ENCODE measurements around the gene MAPT. TPM values are rescaled to one million over a fixed set of nuclear protein-coding genes. Genes with fewer than 3 reads are reported as not detected.
A peak's percentile ranks its signal among the peaks of the same experiment; 100 is the strongest.

Gene MAPT
- total RNA-seq, 4 donors from 2014 or later = 70.3 to 120 (median 82.8) TPM

DNA sequence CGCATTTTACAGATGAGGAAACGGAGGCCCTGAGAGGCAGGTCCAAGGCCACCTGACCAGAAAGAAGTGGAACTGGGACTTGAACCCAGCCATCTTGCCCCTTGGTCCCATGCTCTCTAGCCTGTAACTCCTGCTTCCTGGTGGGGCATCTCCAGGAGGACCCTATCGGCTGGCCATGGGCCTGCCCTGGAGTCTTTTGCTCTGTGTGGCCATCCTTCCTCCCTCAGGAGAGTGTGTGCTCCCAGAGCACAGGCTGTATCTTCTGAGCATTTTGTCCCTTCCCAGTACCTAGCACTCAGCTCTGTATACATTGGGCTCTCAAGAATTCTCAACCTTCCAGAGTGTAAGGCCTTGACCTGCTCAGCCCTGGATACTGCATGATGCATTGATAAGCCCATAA, 76.3 kb downstream of the MAPT start:
- Histone ChIP-seq H3K9me3 (no peaks in the 10 kb centered on the region), H3K4me1 (peaks cover 40 to 62% of the 10 kb centered on the region in 2 donors), H3K36me3 (no peaks in the 10 kb centered on the region), H3K27me3 (no peaks in the 10 kb centered on the region), H3K4me3 (no peak overlapping the region), H3K27ac (no peak overlapping the region)
- TF ChIP-seq POLR2A (IDR thresholded peaks at IDR 0.05) = no peak
- TF ChIP-seq, protein P1, sequence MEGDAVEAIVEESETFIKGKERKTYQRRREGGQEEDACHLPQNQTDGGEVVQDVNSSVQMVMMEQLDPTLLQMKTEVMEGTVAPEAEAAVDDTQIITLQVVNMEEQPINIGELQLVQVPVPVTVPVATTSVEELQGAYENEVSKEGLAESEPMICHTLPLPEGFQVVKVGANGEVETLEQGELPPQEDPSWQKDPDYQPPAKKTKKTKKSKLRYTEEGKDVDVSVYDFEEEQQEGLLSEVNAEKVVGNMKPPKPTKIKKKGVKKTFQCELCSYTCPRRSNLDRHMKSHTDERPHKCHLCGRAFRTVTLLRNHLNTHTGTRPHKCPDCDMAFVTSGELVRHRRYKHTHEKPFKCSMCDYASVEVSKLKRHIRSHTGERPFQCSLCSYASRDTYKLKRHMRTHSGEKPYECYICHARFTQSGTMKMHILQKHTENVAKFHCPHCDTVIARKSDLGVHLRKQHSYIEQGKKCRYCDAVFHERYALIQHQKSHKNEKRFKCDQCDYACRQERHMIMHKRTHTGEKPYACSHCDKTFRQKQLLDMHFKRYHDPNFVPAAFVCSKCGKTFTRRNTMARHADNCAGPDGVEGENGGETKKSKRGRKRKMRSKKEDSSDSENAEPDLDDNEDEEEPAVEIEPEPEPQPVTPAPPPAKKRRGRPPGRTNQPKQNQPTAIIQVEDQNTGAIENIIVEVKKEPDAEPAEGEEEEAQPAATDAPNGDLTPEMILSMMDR (IDR thresholded peaks at IDR 0.05 in 4 of 5, conservative IDR thresholded peaks at IDR 0.05 in 1 of 5) = no peak
- intact Hi-C loops (cut with DNase I; ENCODE audit: low total_unique reads) (no loop called here), in situ Hi-C loops (cut with MboI; ENCODE audit: low sequenced_read_pairs in 4 of 4) (loop anchor here in 2 of 4 donors (25.0 kb wide), 1 partner anchor 333 kb away; no protein-coding TSS in a partner anchor)
- ATAC-seq (no peak), DNase-seq (no peak)

DNA sequence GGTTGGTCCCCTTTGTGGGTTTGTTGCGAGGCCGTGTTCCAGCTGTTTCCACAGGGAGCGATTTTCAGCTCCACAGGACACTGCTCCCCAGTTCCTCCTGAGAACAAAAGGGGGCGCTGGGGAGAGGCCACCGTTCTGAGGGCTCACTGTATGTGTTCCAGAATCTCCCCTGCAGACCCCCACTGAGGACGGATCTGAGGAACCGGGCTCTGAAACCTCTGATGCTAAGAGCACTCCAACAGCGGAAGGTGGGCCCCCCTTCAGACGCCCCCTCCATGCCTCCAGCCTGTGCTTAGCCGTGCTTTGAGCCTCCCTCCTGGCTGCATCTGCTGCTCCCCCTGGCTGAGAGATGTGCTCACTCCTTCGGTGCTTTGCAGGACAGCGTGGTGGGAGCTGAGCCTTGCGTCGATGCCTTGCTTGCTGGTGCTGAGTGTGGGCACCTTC, 77.4 kb downstream of the MAPT start:
- H3K27me3 ChIP-seq = no peaks in the 10 kb centered on the region
- H3K27ac ChIP-seq = peak overlapping the region in 2 of 4 donors; percentile 71 to 75
- no peak for TF ChIP-seq POLR2A (IDR thresholded peaks at IDR 0.05)
- TF ChIP-seq, protein P1 (IDR thresholded peaks at IDR 0.05 in 4 of 5, conservative IDR thresholded peaks at IDR 0.05 in 1 of 5) = no peak
- DNase-seq (no peak), ATAC-seq (no peak)
- intact Hi-C loops (cut with DNase I; ENCODE audit: low total_unique reads) = no loop called here
- H3K4me1 ChIP-seq = peaks cover 35 to 61% of the 10 kb centered on the region in 2 donors
- H3K36me3 ChIP-seq = no peaks in the 10 kb centered on the region
- H3K9me3 ChIP-seq = no peaks in the 10 kb centered on the region
- in situ Hi-C loops (cut with MboI; ENCODE audit: low sequenced_read_pairs in 4 of 4) = loop anchor here in 2 of 4 donors (25.0 kb wide), 1 partner anchor 334 kb away; no protein-coding TSS in a partner anchor
- H3K4me3 ChIP-seq = no peak overlapping the region

- H3K9me3 ChIP-seq = no peaks in the 10 kb centered on the region
- no peaks in the 10 kb centered on the region for H3K36me3 ChIP-seq
- no peaks in the 10 kb centered on the region for H3K27me3 ChIP-seq
- H3K4me1 ChIP-seq = peaks cover 34 to 61% of the 10 kb centered on the region in 2 donors
- ATAC-seq (no peak), DNase-seq (no peak)
- H3K27ac ChIP-seq = peak overlapping the region; percentile 35 to 75 (median 70)
- in situ Hi-C loops (cut with MboI; ENCODE audit: low sequenced_read_pairs in 4 of 4) (loop anchor here in 2 of 4 donors (25.0 kb wide), 1 partner anchor 335 kb away; no protein-coding TSS in a partner anchor), intact Hi-C loops (cut with DNase I; ENCODE audit: low total_unique reads) (no loop called here)
- TF ChIP-seq POLR2A (IDR thresholded peaks at IDR 0.05) = no peak
- TF ChIP-seq, protein P1 (IDR thresholded peaks at IDR 0.05 in 4 of 5, conservative IDR thresholded peaks at IDR 0.05 in 1 of 5) = no peak
- H3K4me3 ChIP-seq = no peak overlapping the region
Observed at GRCh38 chr17:45972531-45972930, 78.2 kb downstream of the MAPT start.

DNA sequence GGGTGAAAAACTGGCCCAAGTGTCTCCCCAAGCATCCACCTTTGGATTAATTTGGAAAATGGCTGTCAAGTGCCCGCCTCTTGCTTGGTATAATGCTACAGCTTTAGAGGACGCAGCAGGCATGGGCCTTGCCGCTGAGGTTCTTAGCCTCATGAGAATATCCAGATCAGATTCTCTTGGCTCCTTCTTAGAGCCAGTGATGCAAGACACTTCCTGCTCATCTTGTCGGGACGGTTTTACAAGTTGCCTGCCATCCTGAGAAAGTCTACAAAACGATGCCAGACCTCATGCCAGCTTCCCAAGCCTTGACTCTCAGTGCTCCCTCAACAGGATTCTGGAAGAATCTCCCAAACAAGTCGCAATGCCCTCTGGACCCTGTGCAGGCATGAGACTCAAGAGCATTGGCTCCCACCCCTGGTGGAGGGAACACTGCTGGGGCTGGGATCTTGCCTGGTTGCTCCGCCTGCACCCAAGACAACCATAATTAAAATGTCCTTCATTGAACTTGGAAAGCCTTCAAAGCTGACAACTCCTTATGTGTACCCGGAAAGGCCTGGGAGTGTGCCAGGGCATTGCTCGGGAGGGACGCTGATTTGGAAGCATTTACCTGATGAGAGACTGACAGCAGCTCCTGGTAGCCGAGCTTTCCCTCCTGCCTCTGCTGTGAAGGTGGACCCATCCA, 78.9 kb downstream of the MAPT start:
- ATAC-seq = peak; percentile 74 to 76
- peak; percentile 23 to 67 for DNase-seq
- TF ChIP-seq, protein P1 (IDR thresholded peaks at IDR 0.05 in 4 of 5, conservative IDR thresholded peaks at IDR 0.05 in 1 of 5) = no peak
- no peak for TF ChIP-seq POLR2A (IDR thresholded peaks at IDR 0.05)
- H3K27ac ChIP-seq = peak overlapping the region; percentile 35 to 75 (median 70)
- H3K4me1 ChIP-seq = peaks cover 37 to 60% of the 10 kb centered on the region in 2 donors
- intact Hi-C loops (cut with DNase I; ENCODE audit: low total_unique reads) (no loop called here), in situ Hi-C loops (cut with MboI; ENCODE audit: low sequenced_read_pairs in 4 of 4) (loop anchor here in 2 of 4 donors (25.0 kb wide), 1 partner anchor 336 kb away; no protein-coding TSS in a partner anchor)
- H3K27me3 ChIP-seq = no peaks in the 10 kb centered on the region
- H3K36me3 ChIP-seq = no peaks in the 10 kb centered on the region
- no peaks in the 10 kb centered on the region for H3K9me3 ChIP-seq
- H3K4me3 ChIP-seq = no peak overlapping the region
